Neuronal stem cell (in vitro differentiated cells): ENCODE data around the gene TMEM135.

Source experiments
- DNase-seq: peaks from one replicate; pipeline ENCODE4 v3.0.0-alpha.2; 2013; ENCODE audit warnings: low spot score
- H2AFZ ChIP-seq: one replicate; pipeline ENCODE4 v1.6.1; 2013; ENCODE audit warnings: mild to moderate bottlenecking, low read length, inconsistent platforms
- H2AK5ac ChIP-seq: 2 replicates; pipeline ENCODE4 v1.6.1; 2013; ENCODE audit warnings: low read depth, mild to moderate bottlenecking, inconsistent platforms, low read length, moderate library complexity, mixed read lengths
- H2BK120ac ChIP-seq: 2 replicates; pipeline ENCODE4 v1.6.1; 2013; ENCODE audit warnings: low read depth, mild to moderate bottlenecking, inconsistent platforms, low read length, moderate library complexity, mixed read lengths
- H2BK12ac ChIP-seq: one replicate; pipeline ENCODE4 v1.6.1; 2013; ENCODE audit warnings: low read length, inconsistent platforms
- H2BK15ac ChIP-seq: 2 replicates; pipeline ENCODE4 v1.6.1; 2013; ENCODE audit warnings: mild to moderate bottlenecking, low read length, inconsistent platforms, mixed read lengths
- H2BK5ac ChIP-seq: one replicate; pipeline ENCODE4 v1.6.1; 2013; ENCODE audit warnings: inconsistent platforms, mild to moderate bottlenecking, low read length, moderate library complexity
- H3K14ac ChIP-seq: one replicate; pipeline ENCODE4 v1.6.1; 2013; ENCODE audit warnings: low read length, inconsistent platforms
- H3K18ac ChIP-seq: 2 replicates; pipeline ENCODE4 v1.6.1; 2013; ENCODE audit warnings: low read length, inconsistent platforms
- H3K23ac ChIP-seq: 2 replicates; pipeline ENCODE4 v1.6.1; 2013; ENCODE audit warnings: low read depth, mild to moderate bottlenecking, mixed read lengths, low read length, inconsistent platforms; ENCODE audit not compliant: poor library complexity
- H3K27ac ChIP-seq: replicated peaks from 3 replicates; pipeline ENCODE4 v1.5.1; 2013; ENCODE audit warnings: low read length, inconsistent platforms
- H3K27me3 ChIP-seq, 3 experiments: 2 replicates each; pipeline ENCODE4 v1.6.1; 2013; ENCODE audit warnings: low read length in 3 of 3, mild to moderate bottlenecking in 2 of 3, inconsistent platforms in 1 of 3, low read depth in 1 of 3, mixed read lengths in 1 of 3, moderate library complexity in 1 of 3; ENCODE audit not compliant: control insufficient read depth in 3 of 3, insufficient read depth in 3 of 3
- H3K36me3 ChIP-seq, 2 donors: replicated peaks in 1 of 2; 2 replicates each; pipeline ENCODE4 v1.6.1; 2013; ENCODE audit warnings: low read length in 2 of 2; ENCODE audit not compliant: control insufficient read depth in 2 of 2, insufficient read depth in 2 of 2
- H3K4ac ChIP-seq: 2 replicates; pipeline ENCODE4 v1.6.1; 2013; ENCODE audit warnings: inconsistent platforms, mild to moderate bottlenecking, low read length, moderate library complexity
- H3K4me1 ChIP-seq, 2 donors: 1 replicate in 1 of 2; 2 replicates in 1 of 2; pipeline ENCODE4 v1.6.1; 2013; ENCODE audit warnings: low read length in 2 of 2, low read depth in 1 of 2; ENCODE audit not compliant: control insufficient read depth in 2 of 2, insufficient read depth in 1 of 2
- H3K4me2 ChIP-seq: one replicate; pipeline ENCODE4 v1.6.1; 2013; ENCODE audit warnings: mild to moderate bottlenecking, low read length, inconsistent platforms; ENCODE audit not compliant: insufficient read depth, poor library complexity, severe bottlenecking
- H3K4me3 ChIP-seq, 2 donors: 2 replicates each; pipeline ENCODE4 v1.5.1; 2013; ENCODE audit warnings: low read length in 2 of 2, mild to moderate bottlenecking in 2 of 2, inconsistent platforms in 1 of 2, moderate library complexity in 1 of 2
- H3K79me1 ChIP-seq: one replicate; pipeline ENCODE4 v1.6.1; 2013; ENCODE audit warnings: low read depth, mild to moderate bottlenecking, inconsistent platforms, low read length, moderate library complexity
- H3K9ac ChIP-seq: one replicate; pipeline ENCODE4 v1.6.1; 2013; ENCODE audit warnings: mild to moderate bottlenecking, low read depth, low read length, inconsistent platforms; ENCODE audit not compliant: poor library complexity
- H3K9me3 ChIP-seq, 2 donors: replicated peaks in 1 of 2; 2 replicates each; pipeline versions ENCODE3 to v1.6.1; 2013; ENCODE audit warnings: low read length in 2 of 2, mild to moderate bottlenecking in 2 of 2, inconsistent platforms in 1 of 2, low read depth in 1 of 2, mixed read lengths in 1 of 2, moderate library complexity in 1 of 2; ENCODE audit not compliant: control insufficient read depth in 2 of 2, insufficient read depth in 1 of 2
- H4K8ac ChIP-seq: one replicate; pipeline ENCODE4 v1.6.1; 2013; ENCODE audit warnings: low read depth, mild to moderate bottlenecking, inconsistent platforms, low read length, moderate library complexity
- H4K91ac ChIP-seq: one replicate; pipeline ENCODE4 v1.6.1; 2013; ENCODE audit warnings: low read length, low read depth, mild to moderate bottlenecking, inconsistent platforms; ENCODE audit not compliant: poor library complexity
- WGBS, 2 donors: extraction: QIAGEN DNeasy Blood & Tissue Kit; methylation state at CpG; one replicate each; pipeline ENCODE4 v1.1.7; 2013; ENCODE audit warnings: missing lambda C conversion rate in 2 of 2, mixed read lengths in 1 of 2; ENCODE audit not compliant: insufficient read length in 2 of 2, insufficient replicate concordance in 1 of 2; ENCODE audit errors: extremely low coverage in 2 of 2; 5-methylcytosine and 5-hydroxymethylcytosine counted together

TMEM135 gene

GRCh38 chr11:87020336-87020735 lies 17.4 kb upstream of the TMEM135 start:
- H3K4ac ChIP-seq = no peak overlapping the region
- H2BK12ac ChIP-seq = no peak overlapping the region
- no peak overlapping the region for H2AFZ ChIP-seq
- no peak overlapping the region for H3K23ac ChIP-seq
- peaks cover 6 to 8% of the 10 kb centered on the region in 2 donors for H3K9me3 ChIP-seq
- no peak overlapping the region for H2BK5ac ChIP-seq
- H3K36me3 ChIP-seq = peaks cover 0 to 2% of the 10 kb centered on the region in 2 donors
- no peak overlapping the region for H3K27ac ChIP-seq
- no peak overlapping the region for H2BK120ac ChIP-seq
- H3K9ac ChIP-seq = no peak overlapping the region
- no peak overlapping the region for H2AK5ac ChIP-seq
- no peak overlapping the region for H4K91ac ChIP-seq
- H3K4me3 ChIP-seq = no peak overlapping the region
- H4K8ac ChIP-seq = no peak overlapping the region
- H3K18ac ChIP-seq = no peak overlapping the region
- H2BK15ac ChIP-seq = no peak overlapping the region
- peaks cover 0 to 3% (median 0%) of the 10 kb centered on the region in 3 experiments for H3K27me3 ChIP-seq
- H3K79me1 ChIP-seq = no peaks in the 10 kb centered on the region
- no peak overlapping the region for H3K14ac ChIP-seq
- peaks cover 0 to 7% of the 10 kb centered on the region in 2 donors for H3K4me1 ChIP-seq
- H3K4me2 ChIP-seq = no peak overlapping the region
- DNase-seq = no peak
- no CpG with 5 or more reads among the region's 1 CpG for WGBS, 2 donors

GRCh38 chr11:87020764-87021365 lies 16.9 kb upstream of the TMEM135 start:
- WGBS, 2 donors = no CpG with 5 or more reads among the region's 3 CpGs
- Histone ChIP-seq H4K8ac (no peak overlapping the region), H2BK120ac (no peak overlapping the region), H2BK15ac (no peak overlapping the region), H3K9ac (no peak overlapping the region), H3K18ac (no peak overlapping the region), H2AFZ (no peak overlapping the region), H3K79me1 (no peaks in the 10 kb centered on the region), H4K91ac (no peak overlapping the region), H3K36me3 (peaks cover 0 to 2% of the 10 kb centered on the region in 2 donors), H3K4me1 (peaks cover 0 to 7% of the 10 kb centered on the region in 2 donors), H3K4me3 (no peak overlapping the region), H3K27ac (no peak overlapping the region), H3K9me3 (peaks cover 6 to 8% of the 10 kb centered on the region in 2 donors), H2BK12ac (no peak overlapping the region), H3K27me3 (peaks cover 0 to 3% (median 0%) of the 10 kb centered on the region in 3 experiments), H2BK5ac (no peak overlapping the region), H3K23ac (no peak overlapping the region), H2AK5ac (no peak overlapping the region), H3K4ac (no peak overlapping the region), H3K14ac (no peak overlapping the region), H3K4me2 (no peak overlapping the region)
- no peak for DNase-seq

- peaks cover 0 to 5% of the 10 kb centered on the region in 2 donors for H3K4me1 ChIP-seq
- H2BK5ac ChIP-seq = no peak overlapping the region
- no peak overlapping the region for H3K4me3 ChIP-seq
- no peak overlapping the region for H3K23ac ChIP-seq
- no peak overlapping the region for H2BK120ac ChIP-seq
- no CpG with 5 or more reads among the region's 1 CpG for WGBS, 2 donors
- H4K91ac ChIP-seq = no peak overlapping the region
- no peak overlapping the region for H2BK12ac ChIP-seq
- H3K14ac ChIP-seq = no peak overlapping the region
- DNase-seq = no peak
- peaks cover 8 to 10% of the 10 kb centered on the region in 2 donors for H3K9me3 ChIP-seq
- H4K8ac ChIP-seq = no peak overlapping the region
- H2AK5ac ChIP-seq = no peak overlapping the region
- H3K36me3 ChIP-seq = peaks cover 0 to 2% of the 10 kb centered on the region in 2 donors
- H3K18ac ChIP-seq = no peak overlapping the region
- no peak overlapping the region for H2BK15ac ChIP-seq
- H3K27ac ChIP-seq = no peak overlapping the region
- H3K4ac ChIP-seq = no peak overlapping the region
- H3K79me1 ChIP-seq = no peaks in the 10 kb centered on the region
- H3K9ac ChIP-seq = no peak overlapping the region
- peaks cover 0 to 3% (median 0%) of the 10 kb centered on the region in 3 experiments for H3K27me3 ChIP-seq
- H2AFZ ChIP-seq = no peak overlapping the region
- H3K4me2 ChIP-seq = no peak overlapping the region
Observed at GRCh38 chr11:87022254-87022653, 15.5 kb upstream of the TMEM135 start.

- H3K9me3 ChIP-seq = peaks cover 8 to 10% of the 10 kb centered on the region in 2 donors
- H3K36me3 ChIP-seq = peaks cover 0 to 2% of the 10 kb centered on the region in 2 donors
- no peak overlapping the region for H2BK5ac ChIP-seq
- no peak for DNase-seq
- no peak overlapping the region for H2BK12ac ChIP-seq
- no peak overlapping the region for H3K18ac ChIP-seq
- H2BK120ac ChIP-seq = no peak overlapping the region
- H3K4me1 ChIP-seq = peaks cover 0 to 4% of the 10 kb centered on the region in 2 donors
- H3K14ac ChIP-seq = no peak overlapping the region
- no CpG with 5 or more reads among the region's 3 CpGs for WGBS, 2 donors
- H3K4me3 ChIP-seq = no peak overlapping the region
- H3K9ac ChIP-seq = no peak overlapping the region
- no peak overlapping the region for H4K91ac ChIP-seq
- H3K79me1 ChIP-seq = no peaks in the 10 kb centered on the region
- H2AK5ac ChIP-seq = no peak overlapping the region
- no peak overlapping the region for H3K4ac ChIP-seq
- H3K27ac ChIP-seq = no peak overlapping the region
- H2BK15ac ChIP-seq = no peak overlapping the region
- no peak overlapping the region for H3K23ac ChIP-seq
- no peak overlapping the region for H3K4me2 ChIP-seq
- peaks cover 0 to 3% (median 0%) of the 10 kb centered on the region in 3 experiments for H3K27me3 ChIP-seq
- no peak overlapping the region for H2AFZ ChIP-seq
- no peak overlapping the region for H4K8ac ChIP-seq
Observed at GRCh38 chr11:87022738-87023137, 15.0 kb upstream of the TMEM135 start.
